GM12874 (cell line): ENCODE data around the gene H6PD.

Experiments
- CTCF ChIP-seq: IDR thresholded peaks from 2 replicates; pipeline ENCODE4 v1.5.1; 2011; ENCODE audit warnings: low read depth, mild to moderate bottlenecking, control low read depth, low read length, moderate library complexity; ENCODE audit not compliant: insufficient read depth

H6PD gene

GRCh38 chr1:9308236-9308785 lies 73.7 kb downstream of the H6PD start:
- no peak for TF ChIP-seq CTCF

GRCh38 chr1:9309080-9309479 lies 74.5 kb downstream of the H6PD start:
- TF ChIP-seq CTCF: no peak

DNA sequence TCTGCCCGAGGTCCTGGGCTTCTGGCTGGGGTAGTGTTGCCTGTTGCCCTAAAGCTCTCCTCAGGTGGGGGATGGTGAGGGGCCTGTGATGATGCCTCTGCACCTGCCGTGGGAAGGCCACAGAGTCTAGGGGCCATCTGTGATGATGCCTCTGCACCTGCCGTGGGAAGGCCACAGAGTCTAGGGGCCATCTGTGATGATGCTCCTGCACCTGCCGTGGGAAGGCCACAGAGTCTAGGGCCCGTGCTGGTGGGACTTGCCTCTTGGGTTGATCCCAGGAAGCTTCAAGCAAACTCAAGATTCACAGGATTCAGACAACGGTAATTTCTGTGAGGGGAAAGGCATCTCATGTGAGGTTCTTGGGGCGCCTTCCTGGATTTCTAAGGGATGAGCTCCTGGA lies 75.4 kb downstream of the H6PD start:
- TF ChIP-seq CTCF: no peak

GRCh38 chr1:9311029-9311428 lies 76.5 kb downstream of the H6PD start:
- no peak for TF ChIP-seq CTCF

- no peak for TF ChIP-seq CTCF
Measured at GRCh38 chr1:9311479-9311878, 76.9 kb downstream of the H6PD start.

DNA sequence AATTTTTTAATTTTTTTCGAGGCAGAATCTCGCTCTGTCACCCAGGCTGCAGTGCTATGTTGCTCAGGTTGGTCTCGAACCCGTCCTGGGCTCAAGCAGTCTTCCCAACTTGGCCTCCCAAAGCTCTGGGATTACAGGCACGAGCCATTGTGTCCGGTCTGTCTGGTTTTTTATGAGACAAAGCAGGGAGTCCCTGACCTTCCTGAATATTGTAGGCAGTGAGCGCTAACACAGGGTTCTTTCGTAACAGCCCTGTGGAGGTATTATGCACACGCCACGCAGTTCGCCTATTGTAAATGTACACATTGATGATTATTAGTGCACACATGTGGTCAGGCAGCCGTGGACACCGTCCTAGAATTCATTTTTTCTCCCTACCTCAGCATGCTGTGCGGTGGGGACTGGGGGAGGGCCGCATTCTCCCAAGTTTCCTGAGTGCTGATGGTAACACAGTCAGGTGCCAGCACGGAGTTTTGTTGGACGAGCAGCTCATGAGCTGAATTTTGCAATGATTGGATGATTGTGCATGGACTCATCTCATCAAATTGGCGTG lies 77.7 kb downstream of the H6PD start:
- no peak for TF ChIP-seq CTCF

- TF ChIP-seq CTCF: no peak
Measured at GRCh38 chr1:9313576-9313975, 79.0 kb downstream of the H6PD start.
